GOT3 (cell line): ENCODE results near the gene NXPH3.
"Not testable (repeated sequence)": the region's sequence is repeated elsewhere in the genome, so short reads cannot be mapped to it uniquely, and the experiment has no call there.

ENCODE experiments used
- DNase-seq: peaks from one replicate; lab custom pipeline; 2025; ENCODE audit warnings: mixed read lengths; lab: John Stamatoyannopoulos, UW

Gene NXPH3

GRCh38 chr17:49554694-49555494 is 20.8 kb upstream of the NXPH3 start:
- no peak for DNase-seq

GRCh38 chr17:49555495-49556222 is 20.0 kb upstream of the NXPH3 start:
- no peak for DNase-seq

- peak; percentile 42 for DNase-seq
Observed at GRCh38 chr17:49556223-49556943, 19.3 kb upstream of the NXPH3 start.

- DNase-seq: no peak
Observed at GRCh38 chr17:49557312-49558024, 18.2 kb upstream of the NXPH3 start.

- DNase-seq: no peak
Observed at GRCh38 chr17:49564638-49565037, 11.0 kb upstream of the NXPH3 start.

GRCh38 chr17:49565948-49566491 is 9.7 kb upstream of the NXPH3 start:
- no peak for DNase-seq

- no peak for DNase-seq
Observed at GRCh38 chr17:49566668-49567071, 9.0 kb upstream of the NXPH3 start.

- DNase-seq: no peak
Observed at GRCh38 chr17:49567104-49567521, 8.6 kb upstream of the NXPH3 start.

GRCh38 chr17:49567871-49568694 is 7.6 kb upstream of the NXPH3 start:
- DNase-seq: peak; percentile 47

GRCh38 chr17:49568695-49569047 is 7.0 kb upstream of the NXPH3 start:
- not testable (repeated sequence) for DNase-seq

- DNase-seq: no peak
Observed at GRCh38 chr17:49570540-49571242, 5.0 kb upstream of the NXPH3 start.

GRCh38 chr17:49571283-49571682 is 4.4 kb upstream of the NXPH3 start:
- no peak for DNase-seq

GRCh38 chr17:49571764-49572163 is 3.9 kb upstream of the NXPH3 start:
- no peak for DNase-seq

- DNase-seq: no peak
Observed at GRCh38 chr17:49572226-49572625, 3.4 kb upstream of the NXPH3 start.

- no peak for DNase-seq
Observed at GRCh38 chr17:49572806-49573420, 2.8 kb upstream of the NXPH3 start.

GRCh38 chr17:49573510-49574322 is 2.0 kb upstream of the NXPH3 start:
- DNase-seq: no peak

- no peak for DNase-seq
Observed at GRCh38 chr17:49574323-49574781, 1.3 kb upstream of the NXPH3 start.

- DNase-seq: no peak
Observed at GRCh38 chr17:49574945-49575678, 559 bp upstream of the NXPH3 start.
